Measurements from ENCODE around the gene KXD1. TPM values are rescaled to one million over a fixed set of nuclear protein-coding genes. Genes with fewer than 3 reads are reported as not detected.

KXD1 gene
- total RNA-seq, 4 donors from 2014 or later: 97.1 to 155 (median 106) TPM

DNA sequence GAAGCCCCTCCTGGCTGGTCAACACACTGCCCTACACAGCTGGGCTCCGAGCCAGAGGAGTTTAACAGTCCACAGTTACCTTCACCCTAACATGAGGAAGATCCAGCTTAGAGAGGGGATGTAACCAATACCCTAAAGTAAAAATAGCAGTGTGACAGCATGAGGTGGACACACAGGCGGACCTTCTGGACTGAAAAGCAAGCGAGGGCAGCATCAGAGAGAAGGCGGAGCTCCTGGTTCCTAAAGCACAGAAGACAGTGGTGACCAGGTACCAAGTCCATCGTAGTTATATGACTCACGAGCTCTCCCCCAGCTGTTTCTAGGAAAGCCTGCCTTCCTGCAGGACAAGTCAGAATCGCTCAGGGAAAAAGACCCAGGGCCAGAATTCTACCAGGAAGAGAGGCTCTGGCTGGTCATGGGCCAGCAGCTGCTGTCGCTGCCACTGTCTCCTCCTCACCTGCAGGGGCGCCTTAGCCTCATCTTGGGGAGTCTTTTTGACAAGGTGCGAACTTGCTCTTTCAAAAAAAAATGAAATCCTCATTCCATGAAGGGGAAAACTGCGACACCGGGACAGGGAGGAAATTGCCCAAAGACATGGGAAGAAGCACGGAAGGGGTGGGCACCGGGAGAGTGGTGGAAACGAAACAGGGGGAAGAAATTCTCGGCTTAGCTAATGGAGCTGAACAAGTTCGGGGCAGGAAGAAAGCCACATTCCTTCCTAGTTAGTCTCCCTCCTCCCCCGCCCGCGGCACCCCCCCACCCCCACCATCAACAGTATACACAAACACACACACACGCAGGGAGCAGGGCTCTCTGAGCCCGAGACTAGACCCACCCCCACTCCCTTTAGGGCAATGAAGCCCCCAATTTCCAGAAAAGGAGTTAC is 37.5 kb upstream of the KXD1 start:
- intact Hi-C loops (cut with DNase I; ENCODE audit: low total_unique reads) (loop anchor here (2.0 to 5.0 kb wide), 3 partner anchors 51 to 543 kb away; partner anchors contain the start of gene SLC25A42), in situ Hi-C loops (cut with MboI; ENCODE audit: low sequenced_read_pairs in 4 of 4) (loop anchor here in 2 of 4 donors (5.0 kb wide), 2 partner anchors 48 to 53 kb away; no protein-coding TSS in a partner anchor)
- peak overlapping the region; percentile 97 to 100 (median 98) for H3K27ac ChIP-seq
- DNase-seq (peak; percentile 88 to 94), ATAC-seq (peak; percentile 68 to 69)
- H3K27me3 ChIP-seq: no peaks in the 10 kb centered on the region
- peaks cover 42 to 49% of the 10 kb centered on the region in 2 donors for H3K4me1 ChIP-seq
- peak overlapping the region; percentile 85 to 99 (median 95) for H3K4me3 ChIP-seq
- TF ChIP-seq POLR2A (IDR thresholded peaks at IDR 0.05): peak; percentile 78 to 84
- peak; percentile 53 to 74 (median 60) for TF ChIP-seq CTCF (IDR thresholded peaks at IDR 0.05 in 4 of 5, conservative IDR thresholded peaks at IDR 0.05 in 1 of 5)
- no peaks in the 10 kb centered on the region for H3K9me3 ChIP-seq
- no peaks in the 10 kb centered on the region for H3K36me3 ChIP-seq

DNA sequence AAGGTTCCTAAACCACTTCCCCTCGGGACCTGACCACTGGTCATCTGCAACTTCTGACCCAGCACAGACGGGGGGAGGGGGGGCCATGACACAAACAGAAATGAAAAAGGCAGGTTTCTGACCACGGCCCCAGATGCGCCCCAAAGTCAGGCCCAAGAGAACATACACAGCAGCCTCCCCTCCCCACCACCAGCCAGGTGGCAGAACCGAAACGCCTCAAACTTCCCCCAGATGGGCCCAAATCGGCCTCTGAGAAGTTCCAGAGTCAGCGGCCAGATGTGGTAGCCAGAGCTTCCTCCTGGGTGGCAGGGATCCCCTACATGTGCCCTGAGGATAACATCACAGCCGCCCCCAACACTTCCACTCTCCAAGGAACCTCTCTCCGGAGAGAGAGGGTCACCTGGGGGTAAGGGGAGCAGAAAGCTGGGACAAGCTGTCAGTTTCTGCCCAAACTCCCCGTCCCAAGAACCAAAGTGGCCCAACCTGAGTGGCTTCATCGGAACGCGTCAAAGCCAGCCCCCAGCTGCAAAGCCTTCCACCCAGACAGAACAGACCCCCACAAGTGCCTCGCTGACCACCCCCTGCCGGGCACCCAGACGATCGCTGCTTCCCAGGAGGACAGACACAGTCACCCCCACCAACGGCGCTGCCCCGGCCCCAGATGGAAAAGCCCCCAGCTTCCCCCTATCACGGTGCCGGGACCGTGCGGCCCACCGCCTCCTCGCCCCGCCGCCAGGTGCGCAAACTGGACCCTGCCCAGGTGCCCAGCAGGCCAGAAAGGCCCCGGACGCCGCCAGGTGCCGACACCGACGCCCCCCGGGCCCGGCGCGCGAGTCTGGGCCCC is 36.6 kb upstream of the KXD1 start:
- intact Hi-C loops (cut with DNase I; ENCODE audit: low total_unique reads) (loop anchor here (2.0 to 5.0 kb wide), 3 partner anchors 52 to 542 kb away; partner anchors contain the start of gene SLC25A42), in situ Hi-C loops (cut with MboI; ENCODE audit: low sequenced_read_pairs in 4 of 4) (no loop called here)
- peak in 1 of 2 donors; percentile 5 for TF ChIP-seq POLR2A (IDR thresholded peaks at IDR 0.05)
- peak in 3 of 5 experiments; percentile 8 to 47 (median 25) for TF ChIP-seq CTCF (IDR thresholded peaks at IDR 0.05 in 4 of 5, conservative IDR thresholded peaks at IDR 0.05 in 1 of 5)
- DNase-seq (peak in 1 of 2 donors; percentile 40), ATAC-seq (no peak)
- H3K27ac ChIP-seq: peak overlapping the region; percentile 97 to 100 (median 98)
- H3K27me3 ChIP-seq: no peaks in the 10 kb centered on the region
- no peaks in the 10 kb centered on the region for H3K9me3 ChIP-seq
- peaks cover 34 to 40% of the 10 kb centered on the region in 2 donors for H3K4me1 ChIP-seq
- no peaks in the 10 kb centered on the region for H3K36me3 ChIP-seq
- peak overlapping the region; percentile 85 to 99 (median 95) for H3K4me3 ChIP-seq

DNA sequence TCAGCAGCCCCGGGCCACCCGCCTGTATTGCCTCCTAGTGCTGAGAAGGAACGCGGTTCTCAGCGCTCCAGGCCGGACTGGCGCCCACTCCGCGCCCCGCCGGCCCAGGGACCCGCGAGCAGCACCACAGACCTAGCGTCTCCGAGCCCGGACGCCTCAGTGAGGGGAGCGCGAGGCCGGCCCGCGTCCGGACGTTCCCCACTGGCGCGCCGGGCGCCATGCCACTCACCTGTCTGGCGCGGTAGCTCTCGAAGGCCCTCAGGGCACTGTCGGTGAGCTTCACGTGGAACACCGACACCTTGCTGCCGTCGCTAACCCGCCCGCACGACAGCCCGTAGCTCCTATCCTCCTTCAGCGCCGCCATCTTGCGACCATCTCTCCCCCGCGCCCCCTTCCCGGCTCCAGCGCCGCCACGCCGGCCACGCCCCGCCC is 36.0 kb upstream of the KXD1 start, which contains the start of gene ELL:
ELL (minus strand) TSS at position 379 of the 432 bp plus-strand sequence; CDS start at position 364, 15 bp downstream.
- Histone ChIP-seq H3K36me3 (no peaks in the 10 kb centered on the region), H3K9me3 (no peaks in the 10 kb centered on the region), H3K4me3 (peak within 1 kb of the TSS; percentile 85 to 99 (median 95)), H3K4me1 (peaks cover 27 to 34% of the 10 kb centered on the region in 2 donors), H3K27ac (peak within 1 kb of the TSS; percentile 97 to 100 (median 98)), H3K27me3 (no peaks in the 10 kb centered on the region)
- peak in 1 of 2 donors; percentile 35 for DNase-seq
- intact Hi-C loops (cut with DNase I; ENCODE audit: low total_unique reads): loop anchor here (1.0 to 5.0 kb wide), 6 partner anchors 21 to 541 kb away; partner anchors contain the start of genes FKBP8, KXD1, SLC25A42 and UBA52
- TF ChIP-seq CTCF (IDR thresholded peaks at IDR 0.05 in 4 of 5, conservative IDR thresholded peaks at IDR 0.05 in 1 of 5) (no peak), POLR2A (IDR thresholded peaks at IDR 0.05) (peak; percentile 99)
- ATAC-seq: peak; percentile 2 to 3
- in situ Hi-C loops (cut with MboI; ENCODE audit: low sequenced_read_pairs in 4 of 4): no loop called here
